Uterus (tissue), 4 donors: ENCODE data around the gene PTEN. TPM values are rescaled to one million over a fixed set of nuclear protein-coding genes. Genes with fewer than 3 reads are reported as not detected.

Experiments used
- DNase-seq, 2 donors: peaks; one replicate each; pipeline ENCODE4 v3.0.0-alpha.2; 2019 to 2020
- H3K27ac ChIP-seq, 2 donors: fragments of 200-600 bp; sonication (generic); 1 replicate in 1 of 2; 2 replicates in 1 of 2; pipeline ENCODE4 v1.5.1; 2016 to 2018
- H3K27me3 ChIP-seq, 2 donors: fragments of 200-600 bp; sonication (generic); one replicate each; pipeline ENCODE4 v1.5.1; 2018 to 2019; ENCODE audit warnings: control low read depth in 1 of 2
- H3K36me3 ChIP-seq, 2 donors: fragments of 200-600 bp; sonication (generic); one replicate each; pipeline ENCODE4 v1.5.1; 2019; ENCODE audit warnings: control low read depth in 1 of 2
- H3K4me1 ChIP-seq, 2 donors: fragments of 200-600 bp; sonication (generic); one replicate each; pipeline ENCODE4 v1.5.1; 2018 to 2019; ENCODE audit warnings: control low read depth in 1 of 2
- H3K4me3 ChIP-seq, 2 donors: fragments of 200-600 bp; sonication (generic); 1 replicate in 1 of 2; 2 replicates in 1 of 2; pipeline ENCODE4 v1.5.1; 2018 to 2019; ENCODE audit warnings: mild to moderate bottlenecking in 1 of 2
- H3K9me3 ChIP-seq, 2 donors: fragments of 200-600 bp; sonication (generic); one replicate each; pipeline ENCODE4 v1.5.1; 2019; ENCODE audit warnings: control low read depth in 1 of 2
- CTCF ChIP-seq, 4 experiments: fragments of 200-600 bp in 2 of 4; fragments of 450-650 bp in 2 of 4; sonication (generic) in 2 of 4; IDR thresholded peaks; one replicate each; pipeline ENCODE4 v1.5.1; 2016 to 2019; ENCODE audit warnings: antibody characterized with exemption in 4 of 4, mild to moderate bottlenecking in 2 of 4, moderate library complexity in 1 of 4
- POLR2A ChIP-seq, 2 donors: fragments of 450-650 bp; IDR thresholded peaks; one replicate each; pipeline ENCODE4 v1.6.1; 2016; ENCODE audit warnings: antibody characterized with exemption in 2 of 2, mild to moderate bottlenecking in 1 of 2, moderate library complexity in 1 of 2
- intact Hi-C: fragments of 100-400 bp; cut with DNase I; formaldehyde crosslinking; loops from one replicate; pipeline ENCODE4 v1.15.1; 2023; ENCODE audit warnings: low total_unique reads
- total RNA-seq, 4 donors: library from RNA; depleted of rRNA in 3 of 4; stranded (reverse); fragments of >200 nt in 3 of 4; gene quantifications; one replicate each; pipeline versions ENCODE4 v1.1.0 to v1.2.4, GENCODE V29; 2014 to 2023
- donor health status: DM: yes; HTN: yes; CAD: no.

The PTEN gene
- total RNA-seq, 4 donors from 2014 or later, result 40.0 to 317 (median 189) TPM

- Histone ChIP-seq H3K9me3 (no peaks in the 10 kb centered on the region), H3K27ac (no peak overlapping the region), H3K36me3 (no peaks in the 10 kb centered on the region), H3K4me3 (no peak overlapping the region), H3K4me1 (no peaks in the 10 kb centered on the region), H3K27me3 (no peaks in the 10 kb centered on the region)
- no peak for DNase-seq
- intact Hi-C loops, result no loop called here
- TF ChIP-seq POLR2A (IDR thresholded peaks at IDR 0.05), result no peak
- TF ChIP-seq CTCF (IDR thresholded peaks at IDR 0.05), result no peak
Measured at GRCh38 chr10:87829986-87830729, 33.3 kb upstream of the PTEN start.

DNA sequence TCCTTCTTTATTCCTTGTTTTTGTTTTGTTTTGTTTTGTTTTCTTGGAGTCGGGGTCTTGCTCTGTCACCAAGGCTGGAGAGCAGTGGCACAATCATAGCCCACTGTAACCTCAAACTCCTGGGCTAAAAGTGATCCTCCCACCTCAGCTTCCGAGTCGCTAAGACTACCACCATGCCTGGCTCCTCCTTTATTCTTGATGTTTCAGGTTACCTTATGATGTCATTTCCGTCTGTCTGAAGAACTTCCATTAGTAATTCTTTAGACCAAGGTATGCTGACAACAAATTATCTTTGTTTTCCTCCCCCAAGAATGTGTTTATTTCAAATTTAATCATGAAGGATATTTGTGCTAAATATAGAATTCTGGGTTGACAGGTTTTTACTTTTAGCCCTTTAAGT, 27.3 kb upstream of the PTEN start:
- intact Hi-C loops, result no loop called here
- no peaks in the 10 kb centered on the region for H3K4me1 ChIP-seq

GRCh38 chr10:87837445-87837844, 26.0 kb upstream of the PTEN start:
- Histone ChIP-seq H3K27ac (no peak overlapping the region), H3K27me3 (no peaks in the 10 kb centered on the region), H3K36me3 (no peaks in the 10 kb centered on the region), H3K9me3 (no peaks in the 10 kb centered on the region), H3K4me1 (no peaks in the 10 kb centered on the region), H3K4me3 (no peak overlapping the region)
- TF ChIP-seq CTCF (IDR thresholded peaks at IDR 0.05), result no peak
- no peak for TF ChIP-seq POLR2A (IDR thresholded peaks at IDR 0.05)
- intact Hi-C loops, result no loop called here
- DNase-seq, result no peak

More for the DNA sequence above, 27.3 kb upstream of the PTEN start:
- Histone ChIP-seq H3K36me3 (no peaks in the 10 kb centered on the region), H3K4me3 (no peak overlapping the region), H3K27ac (no peak overlapping the region), H3K27me3 (no peaks in the 10 kb centered on the region), H3K9me3 (no peaks in the 10 kb centered on the region)
- TF ChIP-seq POLR2A (IDR thresholded peaks at IDR 0.05), result no peak
- no peak for TF ChIP-seq CTCF (IDR thresholded peaks at IDR 0.05)
- no peak for DNase-seq

DNA sequence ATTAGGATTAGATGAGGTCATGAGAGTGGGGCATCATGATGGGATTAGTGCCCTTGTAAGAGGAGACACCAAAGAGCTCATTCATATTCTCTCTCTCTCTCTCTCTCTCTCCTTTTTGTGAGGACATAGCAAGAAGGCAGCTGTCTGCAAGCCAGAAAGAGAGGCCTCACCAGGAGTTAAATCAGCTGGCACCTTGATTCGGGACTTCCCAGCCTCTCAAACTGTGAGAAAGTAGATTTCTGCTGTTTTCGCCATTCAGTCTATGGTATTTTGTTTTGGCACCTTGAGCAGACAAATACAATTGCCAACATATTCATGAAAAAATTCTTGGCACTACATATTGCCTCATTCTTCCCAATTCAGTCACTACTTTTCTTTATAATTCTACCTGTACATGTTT, 24.8 kb upstream of the PTEN start:
- Histone ChIP-seq H3K4me1 (no peaks in the 10 kb centered on the region), H3K27ac (no peak overlapping the region), H3K4me3 (no peak overlapping the region), H3K9me3 (no peaks in the 10 kb centered on the region), H3K36me3 (no peaks in the 10 kb centered on the region), H3K27me3 (no peaks in the 10 kb centered on the region)
- TF ChIP-seq POLR2A (IDR thresholded peaks at IDR 0.05) (no peak), CTCF (IDR thresholded peaks at IDR 0.05) (no peak)
- intact Hi-C loops, result no loop called here
- no peak for DNase-seq

DNA sequence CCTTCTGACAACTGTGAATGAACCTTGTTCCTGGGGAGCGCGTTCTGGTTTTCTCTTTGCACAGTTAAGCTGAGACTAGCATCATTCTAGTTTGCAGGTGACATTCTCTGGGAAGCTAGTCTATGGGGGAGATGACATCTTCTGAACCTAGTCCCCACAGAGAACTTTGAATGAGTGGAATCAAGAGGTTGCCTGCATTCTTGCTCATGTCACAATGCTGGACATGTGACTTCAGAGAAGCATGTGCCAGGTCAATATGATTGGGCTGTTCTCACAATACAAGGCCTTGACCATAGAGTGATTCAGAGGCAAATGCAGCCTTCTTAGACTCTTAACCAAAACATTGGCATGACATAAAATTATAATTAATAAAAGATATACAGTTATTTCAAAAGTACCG, 22.2 kb upstream of the PTEN start:
- Histone ChIP-seq H3K27ac (no peak overlapping the region), H3K27me3 (no peaks in the 10 kb centered on the region), H3K36me3 (no peaks in the 10 kb centered on the region), H3K9me3 (no peaks in the 10 kb centered on the region), H3K4me1 (no peaks in the 10 kb centered on the region), H3K4me3 (no peak overlapping the region)
- DNase-seq, result no peak
- TF ChIP-seq POLR2A (IDR thresholded peaks at IDR 0.05), result no peak
- no peak for TF ChIP-seq CTCF (IDR thresholded peaks at IDR 0.05)
- intact Hi-C loops, result no loop called here
